Suprapubic skin (tissue), 4 donors: Measurements from ENCODE around the gene GMDS.

Experiments
- EP300 ChIP-seq: sonication (generic); formaldehyde crosslinking; IDR thresholded peaks from one replicate; pipeline ENCODE4 v1.6.1; 2017; ENCODE audit warnings: antibody characterized with exemption
- POLR2A ChIP-seq, 2 donors: fragments of 450-650 bp; IDR thresholded peaks; one replicate each; pipeline ENCODE4 v1.6.1; 2017; ENCODE audit warnings: antibody characterized with exemption in 2 of 2, mild to moderate bottlenecking in 2 of 2, moderate library complexity in 2 of 2
- POLR2AphosphoS5 ChIP-seq, 3 donors: sonication (generic); formaldehyde crosslinking; IDR thresholded peaks; one replicate each; pipeline ENCODE4 v1.6.1; 2017; ENCODE audit warnings: antibody characterized with exemption in 3 of 3
- TF ChIP-seq, protein P1 (sequence below), 2 donors: fragments of 200-600 bp in 1 of 2; fragments of 450-650 bp in 1 of 2; sonication (generic) in 1 of 2; IDR thresholded peaks; one replicate each; pipeline ENCODE4 v1.5.1; 2016 to 2019; ENCODE audit warnings: antibody characterized with exemption in 2 of 2, mild to moderate bottlenecking in 1 of 2, moderate library complexity in 1 of 2

DNA sequence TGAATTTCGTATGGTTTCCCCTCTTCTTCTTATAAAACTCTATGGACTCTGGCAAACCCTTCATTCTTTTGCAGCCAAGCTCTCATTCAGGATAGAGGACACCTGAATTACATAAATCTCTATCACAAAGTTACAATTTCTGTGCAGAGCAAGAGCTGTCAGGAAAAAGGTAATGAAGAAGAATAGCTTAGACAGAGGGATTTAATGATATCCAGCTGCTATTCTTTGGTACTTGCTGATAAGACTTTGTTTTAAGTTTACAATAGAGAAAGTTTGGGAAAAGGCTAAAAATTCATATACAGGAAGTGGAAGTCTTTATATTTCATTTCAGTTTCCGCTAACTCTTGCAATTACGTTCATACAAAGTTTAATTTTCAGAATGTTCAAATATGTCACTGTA lies 408.7 kb downstream of the GMDS start:
- TF ChIP-seq, protein P1, sequence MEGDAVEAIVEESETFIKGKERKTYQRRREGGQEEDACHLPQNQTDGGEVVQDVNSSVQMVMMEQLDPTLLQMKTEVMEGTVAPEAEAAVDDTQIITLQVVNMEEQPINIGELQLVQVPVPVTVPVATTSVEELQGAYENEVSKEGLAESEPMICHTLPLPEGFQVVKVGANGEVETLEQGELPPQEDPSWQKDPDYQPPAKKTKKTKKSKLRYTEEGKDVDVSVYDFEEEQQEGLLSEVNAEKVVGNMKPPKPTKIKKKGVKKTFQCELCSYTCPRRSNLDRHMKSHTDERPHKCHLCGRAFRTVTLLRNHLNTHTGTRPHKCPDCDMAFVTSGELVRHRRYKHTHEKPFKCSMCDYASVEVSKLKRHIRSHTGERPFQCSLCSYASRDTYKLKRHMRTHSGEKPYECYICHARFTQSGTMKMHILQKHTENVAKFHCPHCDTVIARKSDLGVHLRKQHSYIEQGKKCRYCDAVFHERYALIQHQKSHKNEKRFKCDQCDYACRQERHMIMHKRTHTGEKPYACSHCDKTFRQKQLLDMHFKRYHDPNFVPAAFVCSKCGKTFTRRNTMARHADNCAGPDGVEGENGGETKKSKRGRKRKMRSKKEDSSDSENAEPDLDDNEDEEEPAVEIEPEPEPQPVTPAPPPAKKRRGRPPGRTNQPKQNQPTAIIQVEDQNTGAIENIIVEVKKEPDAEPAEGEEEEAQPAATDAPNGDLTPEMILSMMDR (IDR thresholded peaks at IDR 0.05), result no peak
- TF ChIP-seq POLR2AphosphoS5 (IDR thresholded peaks at IDR 0.05) (no peak), POLR2A (IDR thresholded peaks at IDR 0.05) (no peak), EP300 (no peak)
